Measurements from ENCODE around the gene HOXD8.

The HOXD8 gene

GRCh38 chr2:176160986-176161824 is 31.7 kb downstream of the HOXD8 start:
- no peak for DNase-seq

GRCh38 chr2:176161825-176162626 is 32.5 kb downstream of the HOXD8 start:
- DNase-seq: no peak

- no peak for DNase-seq
Measured at GRCh38 chr2:176162911-176163671, 33.6 kb downstream of the HOXD8 start.

- DNase-seq: no peak
Measured at GRCh38 chr2:176163672-176164056, 34.2 kb downstream of the HOXD8 start.

- DNase-seq: no peak
Measured at GRCh38 chr2:176164201-176164600, 34.7 kb downstream of the HOXD8 start.

GRCh38 chr2:176164611-176165369 is 35.3 kb downstream of the HOXD8 start:
- no peak for DNase-seq

GRCh38 chr2:176165370-176166050 is 36.0 kb downstream of the HOXD8 start:
- no peak for DNase-seq

- no peak for DNase-seq
Measured at GRCh38 chr2:176166272-176166671, 36.8 kb downstream of the HOXD8 start.

- DNase-seq: no peak
Measured at GRCh38 chr2:176167398-176167797, 37.9 kb downstream of the HOXD8 start.

- no peak for DNase-seq
Measured at GRCh38 chr2:176169181-176169580, 39.7 kb downstream of the HOXD8 start.

GRCh38 chr2:176169711-176170110 is 40.2 kb downstream of the HOXD8 start:
- DNase-seq: no peak

GRCh38 chr2:176170602-176171305 is 41.2 kb downstream of the HOXD8 start:
- no peak for DNase-seq

- no peak for DNase-seq
Measured at GRCh38 chr2:176171351-176172006, 42.0 kb downstream of the HOXD8 start.

GRCh38 chr2:176172007-176172894 is 42.7 kb downstream of the HOXD8 start:
- no peak for DNase-seq

GRCh38 chr2:176172895-176173566 is 43.5 kb downstream of the HOXD8 start:
- no peak for DNase-seq

GRCh38 chr2:176173567-176174381 is 44.3 kb downstream of the HOXD8 start:
- DNase-seq: no peak

- no peak for DNase-seq
Measured at GRCh38 chr2:176174382-176174823, 44.9 kb downstream of the HOXD8 start.

Data from stimulated activated CD4-positive, alpha-beta T cell treated with anti-CD3 and anti-CD28 coated beads, Interleukin-4, amount 100 ng/mL, for 24 hours (primary cell).